ENCODE data around the gene OR51D1. TPM values are rescaled to one million over a fixed set of nuclear protein-coding genes. Genes with fewer than 3 reads are reported as not detected.

OR51D1 gene
- total RNA-seq, 1 donor from 2014 or later = not detected

DNA sequence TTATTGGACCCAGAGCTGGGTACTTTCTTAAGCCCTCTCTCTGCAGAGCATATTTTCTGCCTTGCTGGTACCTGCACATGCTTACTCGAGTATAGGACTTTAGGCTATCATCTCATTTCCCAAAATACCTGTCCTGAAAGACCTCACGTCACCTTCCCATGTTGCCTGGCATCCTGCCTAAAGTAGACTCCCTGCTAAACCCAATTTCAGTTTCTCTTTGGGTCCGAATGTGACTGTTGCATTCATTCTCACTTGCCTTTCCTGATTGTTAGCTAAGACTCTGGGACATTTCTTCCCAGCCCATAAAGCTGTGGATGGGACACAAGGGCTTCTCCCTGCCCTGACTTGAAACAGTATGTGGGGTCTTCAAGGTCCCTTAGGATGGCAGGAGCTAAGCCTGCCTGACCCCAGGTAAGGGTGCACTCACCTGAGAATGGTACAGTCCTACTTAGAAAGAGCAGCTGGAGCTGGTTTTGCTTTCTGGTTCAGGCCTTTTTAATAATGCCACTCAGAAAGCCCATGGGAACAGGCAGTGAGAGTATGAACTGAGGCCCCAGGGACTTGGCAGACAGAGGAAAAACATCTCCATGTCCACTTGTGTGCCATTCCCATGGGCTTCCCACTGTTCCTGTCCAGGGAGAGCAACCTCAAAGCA lies 47.5 kb downstream of the OR51D1 start:
- intact Hi-C loops (cut with DNase I) = no loop called here
- no peak for TF ChIP-seq POLR2A (IDR thresholded peaks at IDR 0.05)
- Histone ChIP-seq H3K36me3 (no peaks in the 10 kb centered on the region), H3K27me3 (no peaks in the 10 kb centered on the region), H3K4me3 (no peak overlapping the region), H3K4me1 (no peaks in the 10 kb centered on the region), H3K9me3 (no peaks in the 10 kb centered on the region), H3K27ac (no peak overlapping the region)
- DNase-seq (ENCODE audit: extremely low spot score in 2 of 2) = no peak

Other genes starting within 250 kb of the OR51D1 start
- gene TRIM21, start 243.8 kb upstream of the OR51D1 start, total RNA-seq = 12.8 TPM
- not detected for gene OR52K2, start 188.2 kb upstream of the OR51D1 start, total RNA-seq
- not detected for gene OR52K1, start 154.8 kb upstream of the OR51D1 start, total RNA-seq
- gene OR52M1, start 92.3 kb upstream of the OR51D1 start, total RNA-seq = not detected
- not detected for gene OR52I2, start 55.7 kb upstream of the OR51D1 start, total RNA-seq
- not detected for gene OR52I1, start 43.4 kb upstream of the OR51D1 start, total RNA-seq
- 9.6 TPM for gene TRIM68, start 29.2 kb upstream of the OR51D1 start, total RNA-seq
- gene OR51E1, start 6.5 kb downstream of the OR51D1 start, total RNA-seq = 0.25 TPM
- 0.98 TPM for gene OR51E2, start 60.4 kb downstream of the OR51D1 start, total RNA-seq
- not detected for gene MMP26, start 67.3 kb downstream of the OR51D1 start, total RNA-seq
- not detected for gene OR51F1, start 132.5 kb downstream of the OR51D1 start, total RNA-seq
- gene OR52R1, start 166.9 kb downstream of the OR51D1 start, total RNA-seq = not detected
- not detected for gene OR51F2, start 183.8 kb downstream of the OR51D1 start, total RNA-seq
- not detected for gene OR51S1, start 211.7 kb downstream of the OR51D1 start, total RNA-seq
- gene OR51T1, start 244.4 kb downstream of the OR51D1 start, total RNA-seq = not detected

Data from vagina (tissue), 2 donors.